Raji (cell line): ENCODE data around the gene TNFSF10.

ENCODE experiments used
- POLR2A ChIP-seq: IDR thresholded peaks from 2 replicates; pipeline ENCODE4 v1.6.1; 2011; ENCODE audit warnings: low read depth, low read length, control low read depth; ENCODE audit not compliant: insufficient read depth

The TNFSF10 gene

DNA sequence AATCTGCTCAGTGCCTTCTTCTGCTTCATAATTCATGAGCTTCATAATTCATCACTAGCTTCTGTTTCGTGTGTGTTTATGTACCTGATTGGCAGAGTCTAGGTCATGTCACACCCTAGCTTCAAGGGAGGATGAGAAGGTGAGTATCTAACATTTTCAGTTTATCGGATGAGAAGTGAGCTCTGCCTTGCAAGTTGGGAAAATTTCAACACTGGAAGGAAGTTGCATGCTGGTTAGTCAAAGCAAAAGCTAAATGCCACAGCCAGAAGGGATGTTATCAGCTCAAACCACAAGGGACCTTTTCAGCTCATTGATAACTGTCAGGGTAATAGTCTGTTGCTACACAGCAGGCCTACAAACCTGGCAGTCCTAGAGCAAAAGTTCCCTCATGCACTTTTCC lies 7.3 kb upstream of the TNFSF10 start:
- TF ChIP-seq POLR2A: no peak

- TF ChIP-seq POLR2A: no peak
These were observed 6.9 kb upstream of the TNFSF10 start for GRCh38 chr3:172530101-172530561.

DNA sequence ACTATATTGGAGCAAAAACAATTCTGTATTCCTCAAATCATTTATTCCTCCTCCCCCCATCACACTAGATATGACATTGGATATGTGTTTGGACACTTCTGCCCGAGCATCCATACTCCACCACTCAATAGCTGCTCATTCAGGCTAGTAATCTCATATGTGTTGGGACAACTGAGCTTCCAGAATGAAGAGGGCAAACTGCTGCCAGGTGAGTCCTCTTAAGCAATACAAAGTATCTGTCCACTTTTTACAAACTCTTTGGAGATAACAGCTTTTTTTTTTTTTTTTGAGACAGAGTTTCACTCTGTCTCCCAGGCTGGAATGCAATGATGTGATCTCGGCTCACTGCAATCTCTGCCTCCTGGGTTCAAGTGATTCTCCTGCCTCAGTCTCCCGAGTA lies 5.4 kb upstream of the TNFSF10 start:
- no peak for TF ChIP-seq POLR2A

DNA sequence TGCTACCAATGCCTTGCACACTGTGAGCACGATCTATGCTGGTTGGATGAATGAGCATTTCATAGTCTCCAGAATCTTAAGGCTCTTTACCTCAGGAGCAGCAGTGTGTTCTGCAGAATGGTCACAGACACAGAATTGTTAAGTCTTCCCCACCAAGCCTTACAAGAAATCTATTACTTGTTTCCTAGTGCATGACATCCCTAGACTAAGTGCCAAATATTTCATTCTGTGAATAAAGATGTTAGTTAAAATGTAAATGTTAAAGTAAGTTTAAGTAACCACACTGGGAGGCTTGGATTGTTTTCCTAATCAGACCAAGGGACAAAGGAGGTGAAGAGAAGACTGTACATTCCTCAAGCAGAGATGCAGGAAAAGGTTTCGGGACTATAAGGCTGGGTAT lies 4.1 kb upstream of the TNFSF10 start:
- no peak for TF ChIP-seq POLR2A

- no peak for TF ChIP-seq POLR2A
These were observed 1.9 kb upstream of the TNFSF10 start for GRCh38 chr3:172525116-172525613.

DNA sequence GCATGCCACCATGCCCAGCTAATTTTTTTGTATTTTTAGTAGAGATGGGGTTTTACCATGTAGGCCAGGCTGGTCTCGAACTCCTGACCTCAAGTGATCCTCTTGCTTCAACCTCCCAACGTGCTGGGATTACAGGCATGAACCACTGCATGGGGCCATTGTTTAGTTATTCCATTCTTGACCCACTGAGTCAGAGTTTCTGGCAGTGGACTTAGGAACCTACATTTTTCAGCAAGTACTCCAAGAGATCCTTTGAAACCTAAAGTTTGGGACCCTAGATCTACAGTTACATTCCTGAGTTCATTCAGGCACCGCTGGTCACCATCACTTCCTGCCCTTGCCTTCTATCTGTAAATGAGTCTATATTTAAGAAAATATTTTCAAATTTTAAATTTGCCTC lies 1.4 kb upstream of the TNFSF10 start:
- TF ChIP-seq POLR2A: no peak

GRCh38 chr3:172520301-172520831 lies 2.9 kb downstream of the TNFSF10 start:
- TF ChIP-seq POLR2A: no peak

DNA sequence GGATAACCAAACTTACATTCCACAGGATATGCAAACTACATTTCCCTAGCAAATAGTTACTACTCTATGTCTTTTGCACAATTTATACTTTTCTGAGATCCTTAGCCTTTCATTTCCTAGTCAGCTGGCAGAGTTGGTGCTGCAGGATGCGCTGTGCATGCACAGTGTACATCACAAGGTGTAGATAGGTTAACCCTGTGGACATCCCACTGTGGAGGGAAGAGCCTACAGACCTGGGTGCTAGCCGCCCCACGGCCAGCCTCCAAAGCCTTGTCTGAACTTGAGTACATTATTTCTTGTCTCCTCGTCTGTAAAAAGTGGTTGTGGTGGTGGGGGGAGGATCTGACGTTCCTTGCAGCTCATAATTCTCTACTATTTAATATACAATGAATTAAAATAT lies 3.5 kb downstream of the TNFSF10 start:
- no peak for TF ChIP-seq POLR2A

DNA sequence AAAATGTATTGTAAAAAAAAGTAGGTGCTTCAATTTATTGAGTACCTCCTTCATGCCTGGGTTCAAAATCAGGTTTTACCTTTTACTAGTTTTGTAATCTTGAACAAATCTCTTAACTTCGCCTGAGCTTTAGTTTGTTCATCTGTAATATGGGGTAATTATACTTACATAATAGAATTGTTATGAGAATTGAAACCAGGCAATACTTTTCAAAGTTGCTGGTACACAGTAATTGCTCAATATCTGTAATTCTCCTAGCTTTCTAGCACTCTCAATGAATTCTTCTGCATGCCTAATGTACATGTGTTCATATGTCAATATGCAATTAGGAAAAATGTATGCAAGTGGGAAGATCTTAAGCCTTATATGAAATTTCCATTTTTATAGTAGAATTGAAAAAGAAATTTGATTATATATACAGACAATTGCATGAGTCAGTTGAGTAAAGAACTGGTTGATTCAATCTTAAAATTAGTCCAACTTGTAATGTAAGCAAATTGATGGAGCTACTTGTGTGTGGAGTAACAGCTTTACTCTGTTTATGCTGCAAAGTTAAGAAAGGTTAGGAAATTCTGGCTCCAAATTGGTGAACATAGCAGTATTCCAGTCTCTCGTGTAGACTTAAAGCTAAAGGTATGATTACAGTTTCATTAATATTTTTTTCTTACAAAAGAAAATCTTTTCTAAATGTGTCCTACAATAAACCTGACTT lies 4.1 kb downstream of the TNFSF10 start:
- TF ChIP-seq POLR2A: no peak

- no peak for TF ChIP-seq POLR2A
These were observed 5.3 kb downstream of the TNFSF10 start for GRCh38 chr3:172517859-172518466.

GRCh38 chr3:172516318-172517214 lies 6.7 kb downstream of the TNFSF10 start:
- TF ChIP-seq POLR2A: no peak

DNA sequence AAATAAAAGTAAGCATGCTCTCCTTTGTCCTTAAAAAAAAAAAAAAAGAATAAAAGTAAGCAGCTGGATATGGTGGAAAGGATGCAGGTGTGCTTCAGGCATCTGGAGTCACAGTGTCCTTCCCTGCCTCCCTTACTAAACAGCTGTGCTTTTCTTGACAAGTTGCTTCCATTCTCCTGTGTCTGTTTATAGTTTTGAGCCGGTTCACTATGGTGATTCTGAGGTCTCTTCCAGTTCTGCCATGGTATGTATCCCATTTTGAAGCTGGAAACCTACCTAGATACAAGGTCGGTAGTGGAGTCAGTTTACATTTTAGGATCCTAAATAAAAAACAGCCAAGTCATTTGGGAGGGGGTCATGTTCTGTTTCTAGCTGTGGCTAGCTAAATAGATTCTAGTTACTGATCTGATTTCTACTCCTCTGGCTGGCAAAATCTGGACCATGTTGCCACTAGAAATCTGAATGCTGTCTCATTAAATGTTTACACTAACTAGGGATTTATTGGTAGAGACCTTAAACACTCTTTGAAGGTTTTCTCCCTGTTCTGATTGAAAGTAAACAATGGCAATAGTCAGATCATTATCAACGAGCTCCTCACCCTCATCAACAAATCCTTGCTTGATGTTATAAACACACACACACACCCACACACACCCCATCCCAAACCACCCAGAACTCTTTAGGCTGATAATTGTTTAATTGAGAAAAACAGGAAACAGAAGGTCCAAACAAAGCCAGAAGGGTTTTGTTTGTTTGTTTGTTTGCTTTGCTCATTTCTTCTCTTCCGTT lies 7.9 kb downstream of the TNFSF10 start:
- TF ChIP-seq POLR2A: no peak

DNA sequence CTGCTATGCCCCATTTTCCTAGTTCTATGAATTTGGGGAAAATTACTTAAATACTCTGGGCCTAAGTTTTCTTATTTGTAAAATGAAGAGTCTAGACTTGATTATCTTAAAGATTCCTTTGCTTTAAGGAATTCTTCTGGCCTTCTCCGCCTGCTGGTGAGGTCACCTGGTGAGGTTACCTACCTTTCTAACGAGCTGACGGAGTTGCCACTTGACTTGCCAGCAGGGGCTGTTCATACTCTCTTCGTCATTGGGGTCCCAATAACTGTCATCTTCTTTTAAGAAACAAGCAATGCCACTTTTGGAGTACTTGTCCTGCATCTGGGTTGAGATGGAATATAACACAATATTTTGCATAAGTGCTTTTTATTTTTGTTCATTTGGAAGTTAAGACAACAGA lies 8.6 kb downstream of the TNFSF10 start:
- no peak for TF ChIP-seq POLR2A

DNA sequence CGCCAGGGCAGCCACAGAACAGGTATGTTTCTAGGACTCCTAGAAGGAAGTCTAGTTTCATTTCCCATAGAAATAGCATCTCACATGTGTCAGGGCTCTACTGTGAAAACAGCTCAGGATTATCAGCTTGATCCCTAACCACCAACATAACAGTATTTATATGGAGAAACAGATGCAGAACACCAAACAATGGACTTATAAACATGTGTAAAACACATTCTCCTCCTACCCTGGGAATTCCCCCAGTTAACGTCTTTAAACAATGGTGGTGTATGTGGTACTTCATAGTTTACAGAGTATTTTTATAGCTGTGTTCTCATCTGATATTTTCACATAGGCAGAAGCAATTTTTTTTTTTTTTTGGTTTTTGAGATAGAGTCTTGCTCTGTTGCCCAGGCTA lies 9.7 kb downstream of the TNFSF10 start:
- no peak for TF ChIP-seq POLR2A
